ENCODE measurements around the gene VAT1L.

- no peak for TF ChIP-seq CTCF (conservative IDR thresholded peaks at IDR 0.05 in 1 of 2, IDR thresholded peaks at IDR 0.05 in 1 of 2; ENCODE audit: low read depth in 1 of 2, low read length in 2 of 2)
- no peak for TF ChIP-seq EZH2 (IDR thresholded peaks at IDR 0.05; ENCODE audit: low read length, missing control alignments)
Measured at GRCh38 chr16:77785373-77785764, 3.0 kb upstream of the VAT1L start.
